IMR-90 (cell line): ENCODE measurements around the gene MAB21L3.

Source experiments
- BHLHE40 ChIP-seq: fragments of 150-350 bp; IDR thresholded peaks from 2 replicates; pipeline ENCODE4 v1.6.1; 2016; ENCODE audit warnings: mild to moderate bottlenecking, low read depth, low read length
- CEBPB ChIP-seq: IDR thresholded peaks from 2 replicates; pipeline ENCODE4 v1.6.1; 2012; ENCODE audit warnings: low read depth, low read length, improper control_type of control experiment
- CHD1 ChIP-seq: IDR thresholded peaks from 2 replicates; pipeline ENCODE4 v1.6.1; 2012; ENCODE audit warnings: low read depth, low read length, improper control_type of control experiment
- MAFK ChIP-seq: IDR thresholded peaks from 2 replicates; pipeline ENCODE4 v1.6.1; 2012; ENCODE audit warnings: low read depth, low read length, improper control_type of control experiment
- MAZ ChIP-seq: IDR thresholded peaks from 2 replicates; pipeline ENCODE4 v1.6.1; 2012; ENCODE audit warnings: low read depth, mild to moderate bottlenecking, low read length, improper control_type of control experiment, moderate library complexity, borderline replicate concordance
- MXI1 ChIP-seq: IDR thresholded peaks from 2 replicates; pipeline ENCODE4 v1.6.1; 2012; ENCODE audit warnings: low read depth, mild to moderate bottlenecking, low read length, moderate library complexity, borderline replicate concordance
- NFE2L2 ChIP-seq: fragments of 150-350 bp; IDR thresholded peaks from 2 replicates; pipeline ENCODE4 v1.6.1; 2016; ENCODE audit warnings: low read depth, mild to moderate bottlenecking, low read length
- POLR2A ChIP-seq: IDR thresholded peaks from 2 replicates; pipeline ENCODE4 v1.6.1; 2012; ENCODE audit warnings: mild to moderate bottlenecking, low read depth, low read length
- RAD21 ChIP-seq: IDR thresholded peaks from 2 replicates; pipeline ENCODE4 v1.6.1; 2012; ENCODE audit warnings: low read length, improper control_type of control experiment
- RCOR1 ChIP-seq: IDR thresholded peaks from 2 replicates; pipeline ENCODE4 v1.6.1; 2012; ENCODE audit warnings: mild to moderate bottlenecking, low read length, improper control_type of control experiment; ENCODE audit not compliant: insufficient replicate concordance
- RFX5 ChIP-seq: IDR thresholded peaks from 2 replicates; pipeline ENCODE4 v1.8.0; 2012; ENCODE audit warnings: low read depth, mild to moderate bottlenecking, low read length, moderate library complexity
- TF ChIP-seq, protein P1 (sequence below): conservative IDR thresholded peaks from 2 replicates; pipeline ENCODE4 v1.5.1; 2012; ENCODE audit warnings: mild to moderate bottlenecking, low read depth, low read length, improper control_type of control experiment
- TF ChIP-seq, protein P2 (sequence below): fragments of 150-350 bp; IDR thresholded peaks from 2 replicates; pipeline ENCODE4 v1.6.1; 2017; ENCODE audit warnings: mild to moderate bottlenecking, antibody characterized with exemption, low read length, low read depth
- TF ChIP-seq, protein P3 (sequence below): fragments of 150-350 bp; IDR thresholded peaks from 2 replicates; pipeline ENCODE4 v1.6.1; 2016; ENCODE audit warnings: low read depth, mild to moderate bottlenecking, low read length, moderate library complexity, borderline replicate concordance

DNA sequence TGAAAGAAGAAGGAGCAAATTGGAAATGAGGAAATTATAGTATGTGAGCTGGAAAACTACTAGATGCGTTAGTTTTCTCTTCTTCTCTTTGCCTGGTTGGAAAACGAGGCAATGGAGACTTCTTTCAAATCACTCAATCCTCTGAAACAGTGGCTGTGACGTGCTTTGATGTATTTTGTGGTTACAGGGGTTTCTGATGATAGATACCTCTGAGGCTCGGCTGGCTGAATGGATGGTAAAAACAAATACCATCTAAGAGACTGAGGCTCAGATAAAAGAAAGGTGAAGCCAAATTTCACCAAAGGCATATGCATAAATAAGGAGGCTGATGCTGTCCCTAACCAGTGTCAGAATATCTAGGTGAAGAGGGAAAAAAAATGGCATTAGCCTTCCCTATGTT lies 15.1 kb downstream of the MAB21L3 start:
- TF ChIP-seq, protein P1, sequence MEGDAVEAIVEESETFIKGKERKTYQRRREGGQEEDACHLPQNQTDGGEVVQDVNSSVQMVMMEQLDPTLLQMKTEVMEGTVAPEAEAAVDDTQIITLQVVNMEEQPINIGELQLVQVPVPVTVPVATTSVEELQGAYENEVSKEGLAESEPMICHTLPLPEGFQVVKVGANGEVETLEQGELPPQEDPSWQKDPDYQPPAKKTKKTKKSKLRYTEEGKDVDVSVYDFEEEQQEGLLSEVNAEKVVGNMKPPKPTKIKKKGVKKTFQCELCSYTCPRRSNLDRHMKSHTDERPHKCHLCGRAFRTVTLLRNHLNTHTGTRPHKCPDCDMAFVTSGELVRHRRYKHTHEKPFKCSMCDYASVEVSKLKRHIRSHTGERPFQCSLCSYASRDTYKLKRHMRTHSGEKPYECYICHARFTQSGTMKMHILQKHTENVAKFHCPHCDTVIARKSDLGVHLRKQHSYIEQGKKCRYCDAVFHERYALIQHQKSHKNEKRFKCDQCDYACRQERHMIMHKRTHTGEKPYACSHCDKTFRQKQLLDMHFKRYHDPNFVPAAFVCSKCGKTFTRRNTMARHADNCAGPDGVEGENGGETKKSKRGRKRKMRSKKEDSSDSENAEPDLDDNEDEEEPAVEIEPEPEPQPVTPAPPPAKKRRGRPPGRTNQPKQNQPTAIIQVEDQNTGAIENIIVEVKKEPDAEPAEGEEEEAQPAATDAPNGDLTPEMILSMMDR: no peak
- TF ChIP-seq POLR2A: no peak
- no peak for TF ChIP-seq RCOR1
- TF ChIP-seq MAFK: no peak
- TF ChIP-seq, protein P2, sequence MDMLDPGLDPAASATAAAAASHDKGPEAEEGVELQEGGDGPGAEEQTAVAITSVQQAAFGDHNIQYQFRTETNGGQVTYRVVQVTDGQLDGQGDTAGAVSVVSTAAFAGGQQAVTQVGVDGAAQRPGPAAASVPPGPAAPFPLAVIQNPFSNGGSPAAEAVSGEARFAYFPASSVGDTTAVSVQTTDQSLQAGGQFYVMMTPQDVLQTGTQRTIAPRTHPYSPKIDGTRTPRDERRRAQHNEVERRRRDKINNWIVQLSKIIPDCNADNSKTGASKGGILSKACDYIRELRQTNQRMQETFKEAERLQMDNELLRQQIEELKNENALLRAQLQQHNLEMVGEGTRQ: no peak
- no peak for TF ChIP-seq CHD1
- TF ChIP-seq RFX5: no peak
- no peak for TF ChIP-seq CEBPB
- TF ChIP-seq RAD21: no peak
- no peak for TF ChIP-seq MXI1
- TF ChIP-seq, protein P3, sequence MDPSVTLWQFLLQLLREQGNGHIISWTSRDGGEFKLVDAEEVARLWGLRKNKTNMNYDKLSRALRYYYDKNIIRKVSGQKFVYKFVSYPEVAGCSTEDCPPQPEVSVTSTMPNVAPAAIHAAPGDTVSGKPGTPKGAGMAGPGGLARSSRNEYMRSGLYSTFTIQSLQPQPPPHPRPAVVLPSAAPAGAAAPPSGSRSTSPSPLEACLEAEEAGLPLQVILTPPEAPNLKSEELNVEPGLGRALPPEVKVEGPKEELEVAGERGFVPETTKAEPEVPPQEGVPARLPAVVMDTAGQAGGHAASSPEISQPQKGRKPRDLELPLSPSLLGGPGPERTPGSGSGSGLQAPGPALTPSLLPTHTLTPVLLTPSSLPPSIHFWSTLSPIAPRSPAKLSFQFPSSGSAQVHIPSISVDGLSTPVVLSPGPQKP: no peak
- TF ChIP-seq BHLHE40: no peak
- TF ChIP-seq MAZ: no peak
- TF ChIP-seq NFE2L2: no peak
